Stimulated activated CD4-positive, alpha-beta T cell treated with anti-CD3 and anti-CD28 coated beads, Interleukin-15, amount 100 ng/mL, for 1 hour (primary cell): ENCODE data around the gene MLKL.
A peak's percentile ranks its signal among the peaks of the same experiment; 100 is the strongest.
"Not testable (repeated sequence)": the region's sequence is repeated elsewhere in the genome, so short reads cannot be mapped to it uniquely, and the experiment has no call there.

Experiments used
- DNase-seq, 2 donors: peaks; one replicate each; pipeline ENCODE4 v3.0.0-alpha.2; 2020; ENCODE audit warnings: low read depth in 1 of 2, low spot score in 1 of 2

The MLKL gene

DNA sequence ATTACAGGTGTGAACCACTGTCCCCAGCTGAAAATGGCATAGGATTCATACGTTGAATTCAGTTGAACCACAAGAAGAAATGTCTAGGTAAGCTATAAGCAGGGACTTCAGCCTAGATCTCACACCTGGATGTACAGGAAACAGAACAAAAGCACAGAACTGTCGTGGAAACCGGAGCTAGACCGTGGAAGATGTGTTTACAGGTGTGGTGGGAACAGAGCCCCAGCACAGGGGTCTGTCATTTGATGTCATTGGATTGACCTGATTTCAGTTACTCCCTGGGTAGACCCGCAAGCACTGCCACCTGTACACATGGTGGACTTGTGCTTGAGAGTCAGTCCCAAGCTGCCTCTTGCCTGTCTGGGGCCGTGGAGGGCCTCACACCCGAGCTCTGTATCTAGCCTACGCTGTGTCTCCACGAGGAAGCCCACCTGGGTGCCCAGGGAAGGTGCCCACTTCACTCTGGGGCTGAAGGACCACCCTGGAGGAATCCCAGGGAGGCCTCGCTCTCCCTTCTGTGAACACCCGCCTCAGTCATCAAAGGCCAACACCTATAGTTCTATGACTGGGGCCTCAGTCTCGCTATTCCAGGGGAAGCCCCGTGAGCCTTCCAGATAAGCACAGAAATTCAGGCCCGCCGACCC is 32.2 kb upstream of the MLKL start:
- no peak for DNase-seq

- no peak for DNase-seq
These were observed 31.3 kb upstream of the MLKL start for GRCh38 chr16:74731853-74732477.

GRCh38 chr16:74729783-74730683 is 29.4 kb upstream of the MLKL start:
- no peak for DNase-seq

DNA sequence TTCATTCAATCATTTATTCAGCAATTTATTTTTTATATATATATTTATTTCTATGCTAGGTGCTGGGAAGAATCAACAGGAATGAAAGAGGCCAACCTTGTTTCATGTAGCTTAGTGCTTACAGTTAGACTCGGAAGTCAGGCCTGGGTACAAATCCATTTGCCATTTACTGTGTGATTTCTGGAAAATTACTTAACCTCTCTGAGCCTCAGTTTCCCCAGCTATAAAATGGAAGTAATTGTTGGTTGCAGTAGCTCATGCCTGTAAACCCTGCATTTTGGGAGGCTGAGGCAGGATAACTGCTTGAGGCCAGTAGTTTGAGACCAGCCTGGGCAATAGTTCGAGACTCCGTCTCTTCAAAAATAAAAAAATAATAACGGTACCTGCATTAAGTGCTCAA is 27.2 kb upstream of the MLKL start:
- no peak for DNase-seq

GRCh38 chr16:74726716-74727115 is 26.1 kb upstream of the MLKL start:
- DNase-seq, result no peak

GRCh38 chr16:74725651-74726455 is 25.2 kb upstream of the MLKL start:
- no peak for DNase-seq

DNA sequence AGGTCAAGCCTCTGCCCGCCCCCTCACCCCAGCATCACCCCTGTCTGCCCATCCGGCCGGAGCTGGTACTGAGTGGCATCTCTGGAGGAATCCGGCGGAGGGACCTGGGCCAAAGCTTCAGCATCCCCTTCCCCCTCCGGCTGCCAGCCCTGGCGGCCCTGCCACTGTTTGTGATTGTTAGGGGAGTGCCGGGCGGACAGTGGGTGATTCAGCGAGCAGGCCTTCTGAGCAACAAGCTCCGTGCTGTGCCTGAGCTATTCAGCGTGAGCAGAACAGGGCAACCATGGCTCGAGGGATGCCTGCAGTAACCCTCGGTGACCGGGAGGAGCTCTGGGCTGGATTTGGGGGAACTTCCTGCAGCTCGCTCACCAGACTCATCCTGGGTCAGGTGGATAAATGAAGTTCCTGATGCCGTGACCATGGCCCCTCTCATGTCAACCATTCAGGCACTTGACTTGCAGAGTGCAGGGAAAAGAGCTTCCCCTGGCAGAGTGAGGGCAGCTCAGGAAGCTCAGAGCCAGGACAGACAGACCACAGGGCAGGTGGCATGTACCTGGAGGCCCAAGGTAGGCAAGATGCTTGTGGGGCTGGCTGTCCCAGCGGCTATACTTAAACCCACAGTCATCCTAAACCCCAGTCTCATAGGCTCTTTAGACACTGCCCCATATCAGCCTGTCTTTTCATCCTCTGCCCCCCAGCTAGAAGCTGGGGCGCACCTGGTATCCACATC is 24.3 kb upstream of the MLKL start:
- no peak for DNase-seq

DNA sequence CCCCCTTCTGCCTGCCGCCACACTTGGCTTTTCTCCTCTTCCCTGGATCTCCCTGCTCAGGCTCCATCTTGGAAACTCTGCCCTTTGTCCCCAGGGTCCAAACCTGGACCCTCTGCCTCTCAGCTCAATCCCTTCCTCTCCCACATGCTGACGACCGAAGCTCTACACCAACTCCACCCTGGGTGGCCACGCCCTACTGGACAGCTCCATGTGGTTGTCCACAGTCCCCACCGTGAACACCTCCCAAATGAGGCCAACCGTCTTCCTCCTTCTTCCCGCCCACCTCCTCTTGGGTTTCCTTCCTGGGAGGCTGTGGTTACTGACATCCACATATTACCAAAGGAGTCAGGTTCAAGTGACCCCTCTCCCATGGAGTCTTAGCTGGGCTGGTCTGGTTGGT is 22.6 kb upstream of the MLKL start:
- DNase-seq, result no peak

DNA sequence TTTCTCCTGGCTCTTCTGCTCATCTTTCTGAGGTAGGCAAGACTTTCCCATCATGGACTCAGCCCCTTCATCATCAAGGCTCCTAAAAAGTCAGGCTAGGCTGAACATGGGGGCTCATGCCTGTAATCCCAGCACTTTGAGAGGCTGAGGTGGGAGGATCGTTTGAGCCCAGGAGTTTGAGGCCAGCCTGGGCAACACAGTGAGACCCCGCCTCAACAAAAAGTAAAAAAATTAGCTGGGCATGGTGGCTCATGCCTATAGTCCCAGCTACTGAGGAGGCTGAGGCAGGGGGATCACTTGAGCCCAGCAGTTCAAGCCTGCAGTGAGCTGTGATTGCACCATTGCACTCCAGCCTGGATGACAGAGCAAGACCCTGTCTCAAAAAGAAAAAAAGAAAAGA is 21.5 kb upstream of the MLKL start:
- not testable (repeated sequence) for DNase-seq

- DNase-seq, result no peak
These were observed 21.1 kb upstream of the MLKL start for GRCh38 chr16:74721716-74722115.

DNA sequence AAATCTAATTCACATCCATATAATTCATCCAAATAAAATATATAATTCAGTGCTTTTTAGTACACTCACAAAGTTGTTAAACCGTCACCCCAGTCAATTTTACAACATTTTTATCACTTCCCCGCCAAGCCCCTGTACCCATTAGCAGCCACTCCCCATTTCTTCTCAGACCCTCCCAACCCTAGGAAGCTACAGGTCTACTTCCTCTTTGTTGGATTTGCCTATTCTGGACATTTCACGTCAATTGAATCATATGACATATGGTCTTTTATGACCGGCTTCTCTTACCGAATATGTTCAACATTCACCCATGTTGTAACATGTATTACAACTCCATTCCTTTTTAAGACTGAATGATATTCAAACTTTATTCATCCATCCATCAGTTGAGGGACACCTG is 19.9 kb upstream of the MLKL start:
- DNase-seq, result no peak

- no peak for DNase-seq
These were observed 18.3 kb upstream of the MLKL start for GRCh38 chr16:74718741-74719610.

DNA sequence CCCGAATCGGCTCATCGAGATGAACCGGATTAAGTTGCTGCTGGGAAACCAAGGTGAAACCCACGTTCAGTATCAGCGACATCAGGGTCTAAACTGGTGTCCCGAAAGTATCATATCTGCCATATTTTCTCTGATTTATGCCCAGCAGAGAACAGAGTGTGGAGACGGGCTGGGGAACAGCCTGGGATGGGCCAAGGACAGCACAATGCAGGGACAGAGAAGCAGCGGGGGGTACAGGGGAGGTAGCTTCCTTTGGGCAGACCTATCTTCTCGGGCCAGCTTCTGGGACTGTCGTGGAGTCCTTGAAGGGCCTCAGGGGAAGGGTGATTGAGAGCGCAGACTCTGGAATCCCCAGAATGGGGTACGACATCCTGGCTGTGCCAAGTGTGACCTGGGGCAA is 17.5 kb upstream of the MLKL start:
- DNase-seq, result no peak

GRCh38 chr16:74717367-74717766 is 16.7 kb upstream of the MLKL start:
- no peak for DNase-seq

DNA sequence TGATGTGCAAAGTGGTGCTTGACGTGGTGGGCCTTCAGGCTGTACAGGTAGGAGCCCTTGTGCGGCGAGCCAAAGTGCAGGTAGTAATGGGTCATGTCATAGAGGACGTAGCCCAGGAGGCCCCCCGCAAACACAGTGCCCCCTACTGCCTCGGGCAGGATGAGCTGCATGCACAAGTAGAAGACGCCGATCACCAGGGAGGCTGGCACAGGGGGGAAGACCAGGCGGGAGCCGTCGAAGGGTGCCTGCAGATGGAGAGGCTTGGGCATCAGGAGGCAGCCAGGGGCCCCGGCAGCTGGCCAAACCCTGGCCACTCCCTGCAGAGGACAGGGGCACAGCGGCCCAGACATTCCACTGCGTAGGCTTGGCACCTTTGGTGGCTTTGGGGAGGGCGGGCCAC is 15.7 kb upstream of the MLKL start:
- no peak for DNase-seq

- no peak for DNase-seq
These were observed 13.2 kb upstream of the MLKL start for GRCh38 chr16:74713876-74714275.

GRCh38 chr16:74713325-74713724 is 12.7 kb upstream of the MLKL start:
- no peak for DNase-seq

DNA sequence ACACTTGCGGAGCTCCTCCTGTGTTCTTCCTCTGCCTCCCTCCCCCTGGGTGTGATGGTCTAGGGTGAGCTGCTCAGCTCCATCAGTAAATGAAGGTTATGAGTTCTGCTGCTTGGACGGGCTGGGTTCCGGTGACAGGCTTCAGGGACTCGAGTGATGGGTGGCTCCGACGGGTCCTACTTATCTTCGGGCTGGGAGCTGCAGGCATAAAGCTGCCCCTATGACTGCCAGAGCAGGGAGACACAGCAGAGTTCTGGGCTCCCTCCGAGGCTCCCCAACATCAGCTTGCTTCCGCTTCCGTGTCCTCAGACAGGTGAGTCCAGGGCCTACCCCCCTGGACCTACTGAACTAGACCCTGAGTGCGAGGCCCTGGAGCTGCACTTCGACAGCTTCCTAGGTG is 11.3 kb upstream of the MLKL start:
- DNase-seq, result no peak

GRCh38 chr16:74710401-74710800 is 9.7 kb upstream of the MLKL start:
- no peak for DNase-seq

DNA sequence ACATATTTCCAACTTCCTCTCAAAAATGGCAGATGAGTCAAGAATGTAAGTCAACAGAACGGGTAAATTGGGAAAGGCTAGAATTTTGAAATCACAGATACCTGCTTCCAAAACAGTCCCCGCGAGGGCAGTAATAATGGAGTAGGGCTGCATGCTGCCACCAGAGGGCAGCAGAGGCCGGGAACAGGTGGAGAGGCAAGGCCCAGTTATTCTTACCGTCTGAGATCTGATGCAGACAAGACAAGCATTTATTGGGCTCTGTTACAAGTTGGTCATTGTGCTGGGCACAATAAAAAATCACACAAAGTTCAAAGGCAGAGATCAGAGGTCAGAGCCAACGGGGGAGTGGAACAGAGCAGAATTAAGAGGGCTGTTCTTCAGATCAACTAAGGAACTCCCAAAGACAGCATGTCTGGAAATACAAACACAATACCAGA is 8.8 kb upstream of the MLKL start:
- peak; percentile 65 to 76 for DNase-seq
